ENCODE measurements around the gene RNF183.

RNF183 gene

DNA sequence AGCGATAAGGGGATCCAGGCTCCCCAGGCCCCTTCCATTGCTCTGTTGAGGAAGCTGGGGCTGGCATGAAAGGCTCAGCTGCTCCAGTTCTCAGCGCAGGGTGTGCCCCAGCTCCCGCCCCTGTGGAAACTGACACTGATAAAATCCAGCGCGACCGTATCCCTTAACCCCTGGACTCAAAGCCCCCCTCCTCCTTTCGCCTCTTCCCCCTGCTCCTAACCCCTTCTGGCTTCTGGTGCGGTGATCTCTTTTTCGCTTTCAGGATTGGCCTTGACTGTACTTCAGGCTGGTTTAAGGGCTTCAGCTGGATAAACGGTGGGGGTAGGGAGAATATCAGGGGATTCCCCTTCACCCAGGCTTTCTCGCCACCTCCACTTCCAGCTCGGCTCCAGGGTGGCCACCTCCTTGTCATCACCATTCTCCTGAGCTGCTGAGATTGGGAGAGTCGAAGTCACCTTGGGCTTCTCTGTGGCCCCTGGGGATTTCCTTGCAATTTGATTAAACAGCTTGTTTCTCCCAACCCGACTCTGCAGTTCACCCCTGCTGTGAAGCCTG, 47.0 kb upstream of the RNF183 start:
- Histone ChIP-seq H3K9me3 (ENCODE audit: control insufficient read depth, insufficient read depth, low read depth, low read length) (no peaks in the 10 kb centered on the region), H3K4me3 (ENCODE audit: low read depth, low read length) (peak overlapping the region; percentile 43; the same call in 1 of the 2 replicates), H3K36me3 (ENCODE audit: control insufficient read depth in 2 of 2, insufficient read depth in 1 of 2, low read length in 2 of 2) (no peaks in the 10 kb centered on the region), H3K4me1 (ENCODE audit: control insufficient read depth, insufficient read depth, low read length) (peaks cover 7% of the 10 kb centered on the region; the same call in 1 of the 2 replicates), H3K27ac (ENCODE audit: extremely low read depth, low read depth, low read length) (no peak overlapping the region)
- POLR2A ChIA-PET: interaction anchor here (0.8 to 3.4 kb wide), 4 partner anchors 8 to 75 kb away, joined by 3 to 22 read pairs (median 8); partner anchors contain the start of genes CDC26, PRPF4 and WDR31
- CTCF ChIA-PET: interaction anchor here (0.8 to 2.5 kb wide), 3 partner anchors 10 to 51 kb away, joined by 3 to 8 read pairs (median 5); partner anchors contain the start of genes ALAD and WDR31
- TF ChIP-seq ZNF623 (tag by site-specific recombination; IDR thresholded peaks at IDR 0.05): no peak
- no peak for TF ChIP-seq ZNF670 (tag by site-specific recombination; IDR thresholded peaks at IDR 0.05; ENCODE audit: low read depth)
- no peak for TF ChIP-seq ZNF544 (tag by site-specific recombination; IDR thresholded peaks at IDR 0.05)
- no peak for TF ChIP-seq ZNF391 (tag by site-specific recombination; IDR thresholded peaks at IDR 0.05; ENCODE audit: borderline replicate concordance, low read depth)
- peak; percentile 49; the same call in 1 of the 2 replicates for TF ChIP-seq ZIC2 (tag by site-specific recombination; IDR thresholded peaks at IDR 0.05)
- peak; percentile 54 for TF ChIP-seq ZBTB17 (tag by site-specific recombination; IDR thresholded peaks at IDR 0.05)
- TF ChIP-seq ZNF561 (tag by site-specific recombination; IDR thresholded peaks at IDR 0.05; ENCODE audit: borderline replicate concordance): no peak
- TF ChIP-seq ZNF223 (tag by site-specific recombination; IDR thresholded peaks at IDR 0.05): no peak
- no peak for TF ChIP-seq GFI1B (tag by site-specific recombination; IDR thresholded peaks at IDR 0.05)
- 0 out of 2 replicates have a peak, but pooled peaks have one; percentile 19 for TF ChIP-seq ZNF423 (tag by site-specific recombination; IDR thresholded peaks at IDR 0.05)
- TF ChIP-seq, protein P1, sequence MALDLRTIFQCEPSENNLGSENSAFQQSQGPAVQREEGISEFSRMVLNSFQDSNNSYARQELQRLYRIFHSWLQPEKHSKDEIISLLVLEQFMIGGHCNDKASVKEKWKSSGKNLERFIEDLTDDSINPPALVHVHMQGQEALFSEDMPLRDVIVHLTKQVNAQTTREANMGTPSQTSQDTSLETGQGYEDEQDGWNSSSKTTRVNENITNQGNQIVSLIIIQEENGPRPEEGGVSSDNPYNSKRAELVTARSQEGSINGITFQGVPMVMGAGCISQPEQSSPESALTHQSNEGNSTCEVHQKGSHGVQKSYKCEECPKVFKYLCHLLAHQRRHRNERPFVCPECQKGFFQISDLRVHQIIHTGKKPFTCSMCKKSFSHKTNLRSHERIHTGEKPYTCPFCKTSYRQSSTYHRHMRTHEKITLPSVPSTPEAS (tag by site-specific recombination; IDR thresholded peaks at IDR 0.05): no peak
- no peak for TF ChIP-seq ZEB2 (tag by site-specific recombination; IDR thresholded peaks at IDR 0.05)
- TF ChIP-seq, protein P2, sequence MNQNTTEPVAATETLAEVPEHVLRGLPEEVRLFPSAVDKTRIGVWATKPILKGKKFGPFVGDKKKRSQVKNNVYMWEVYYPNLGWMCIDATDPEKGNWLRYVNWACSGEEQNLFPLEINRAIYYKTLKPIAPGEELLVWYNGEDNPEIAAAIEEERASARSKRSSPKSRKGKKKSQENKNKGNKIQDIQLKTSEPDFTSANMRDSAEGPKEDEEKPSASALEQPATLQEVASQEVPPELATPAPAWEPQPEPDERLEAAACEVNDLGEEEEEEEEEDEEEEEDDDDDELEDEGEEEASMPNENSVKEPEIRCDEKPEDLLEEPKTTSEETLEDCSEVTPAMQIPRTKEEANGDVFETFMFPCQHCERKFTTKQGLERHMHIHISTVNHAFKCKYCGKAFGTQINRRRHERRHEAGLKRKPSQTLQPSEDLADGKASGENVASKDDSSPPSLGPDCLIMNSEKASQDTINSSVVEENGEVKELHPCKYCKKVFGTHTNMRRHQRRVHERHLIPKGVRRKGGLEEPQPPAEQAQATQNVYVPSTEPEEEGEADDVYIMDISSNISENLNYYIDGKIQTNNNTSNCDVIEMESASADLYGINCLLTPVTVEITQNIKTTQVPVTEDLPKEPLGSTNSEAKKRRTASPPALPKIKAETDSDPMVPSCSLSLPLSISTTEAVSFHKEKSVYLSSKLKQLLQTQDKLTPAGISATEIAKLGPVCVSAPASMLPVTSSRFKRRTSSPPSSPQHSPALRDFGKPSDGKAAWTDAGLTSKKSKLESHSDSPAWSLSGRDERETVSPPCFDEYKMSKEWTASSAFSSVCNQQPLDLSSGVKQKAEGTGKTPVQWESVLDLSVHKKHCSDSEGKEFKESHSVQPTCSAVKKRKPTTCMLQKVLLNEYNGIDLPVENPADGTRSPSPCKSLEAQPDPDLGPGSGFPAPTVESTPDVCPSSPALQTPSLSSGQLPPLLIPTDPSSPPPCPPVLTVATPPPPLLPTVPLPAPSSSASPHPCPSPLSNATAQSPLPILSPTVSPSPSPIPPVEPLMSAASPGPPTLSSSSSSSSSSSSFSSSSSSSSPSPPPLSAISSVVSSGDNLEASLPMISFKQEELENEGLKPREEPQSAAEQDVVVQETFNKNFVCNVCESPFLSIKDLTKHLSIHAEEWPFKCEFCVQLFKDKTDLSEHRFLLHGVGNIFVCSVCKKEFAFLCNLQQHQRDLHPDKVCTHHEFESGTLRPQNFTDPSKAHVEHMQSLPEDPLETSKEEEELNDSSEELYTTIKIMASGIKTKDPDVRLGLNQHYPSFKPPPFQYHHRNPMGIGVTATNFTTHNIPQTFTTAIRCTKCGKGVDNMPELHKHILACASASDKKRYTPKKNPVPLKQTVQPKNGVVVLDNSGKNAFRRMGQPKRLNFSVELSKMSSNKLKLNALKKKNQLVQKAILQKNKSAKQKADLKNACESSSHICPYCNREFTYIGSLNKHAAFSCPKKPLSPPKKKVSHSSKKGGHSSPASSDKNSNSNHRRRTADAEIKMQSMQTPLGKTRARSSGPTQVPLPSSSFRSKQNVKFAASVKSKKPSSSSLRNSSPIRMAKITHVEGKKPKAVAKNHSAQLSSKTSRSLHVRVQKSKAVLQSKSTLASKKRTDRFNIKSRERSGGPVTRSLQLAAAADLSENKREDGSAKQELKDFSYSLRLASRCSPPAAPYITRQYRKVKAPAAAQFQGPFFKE (tag by site-specific recombination; IDR thresholded peaks at IDR 0.05; ENCODE audit: borderline replicate concordance): no peak
- TF ChIP-seq, protein P3, sequence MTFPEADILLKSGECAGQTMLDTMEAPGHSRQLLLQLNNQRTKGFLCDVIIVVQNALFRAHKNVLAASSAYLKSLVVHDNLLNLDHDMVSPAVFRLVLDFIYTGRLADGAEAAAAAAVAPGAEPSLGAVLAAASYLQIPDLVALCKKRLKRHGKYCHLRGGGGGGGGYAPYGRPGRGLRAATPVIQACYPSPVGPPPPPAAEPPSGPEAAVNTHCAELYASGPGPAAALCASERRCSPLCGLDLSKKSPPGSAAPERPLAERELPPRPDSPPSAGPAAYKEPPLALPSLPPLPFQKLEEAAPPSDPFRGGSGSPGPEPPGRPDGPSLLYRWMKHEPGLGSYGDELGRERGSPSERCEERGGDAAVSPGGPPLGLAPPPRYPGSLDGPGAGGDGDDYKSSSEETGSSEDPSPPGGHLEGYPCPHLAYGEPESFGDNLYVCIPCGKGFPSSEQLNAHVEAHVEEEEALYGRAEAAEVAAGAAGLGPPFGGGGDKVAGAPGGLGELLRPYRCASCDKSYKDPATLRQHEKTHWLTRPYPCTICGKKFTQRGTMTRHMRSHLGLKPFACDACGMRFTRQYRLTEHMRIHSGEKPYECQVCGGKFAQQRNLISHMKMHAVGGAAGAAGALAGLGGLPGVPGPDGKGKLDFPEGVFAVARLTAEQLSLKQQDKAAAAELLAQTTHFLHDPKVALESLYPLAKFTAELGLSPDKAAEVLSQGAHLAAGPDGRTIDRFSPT (tag by site-specific recombination; IDR thresholded peaks at IDR 0.05): no peak
- TF ChIP-seq SP3 (tag by site-specific recombination; IDR thresholded peaks at IDR 0.05): no peak
- no peak for TF ChIP-seq ZNF677 (tag by site-specific recombination; IDR thresholded peaks at IDR 0.05)
- TF ChIP-seq ZNF335 (tag by site-specific recombination; conservative IDR thresholded peaks at IDR 0.05): no peak; the same call in 1 of the 2 replicates
- TF ChIP-seq ZNF394 (tag by site-specific recombination; IDR thresholded peaks at IDR 0.05; ENCODE audit: borderline replicate concordance): 0 out of 2 replicates have a peak, but pooled peaks have one; percentile 7
- TF ChIP-seq SCRT2 (tag by site-specific recombination; IDR thresholded peaks at IDR 0.05): no peak
- TF ChIP-seq SETDB1 (IDR thresholded peaks at IDR 0.05; ENCODE audit: insufficient read length, low read length): no peak
- no peak for TF ChIP-seq ZNF510 (tag by site-specific recombination; IDR thresholded peaks at IDR 0.05; ENCODE audit: insufficient replicate concordance)
- TF ChIP-seq GLIS1 (tag by site-specific recombination; IDR thresholded peaks at IDR 0.05): peak; percentile 75
- TF ChIP-seq ZNF133 (tag by site-specific recombination; IDR thresholded peaks at IDR 0.05): no peak
- no peak for TF ChIP-seq REPIN1 (tag by site-specific recombination; IDR thresholded peaks at IDR 0.05; ENCODE audit: low read depth)
- TF ChIP-seq ZNF221 (tag by site-specific recombination; IDR thresholded peaks at IDR 0.05; ENCODE audit: borderline replicate concordance): no peak
- 0 out of 2 replicates have a peak, but pooled peaks have one; percentile 3 for TF ChIP-seq ZNF629 (tag by site-specific recombination; IDR thresholded peaks at IDR 0.05)
- TF ChIP-seq ZNF473 (tag by site-specific recombination; IDR thresholded peaks at IDR 0.05): no peak

All from HEK293 (cell line).